Transverse colon (tissue), 4 donors: ENCODE measurements around the gene EXOSC1.

Experiments used
- EP300 ChIP-seq: sonication (generic); formaldehyde crosslinking; IDR thresholded peaks from one replicate; pipeline ENCODE4 v1.6.1; 2017; ENCODE audit warnings: antibody characterized with exemption, low read depth
- POLR2A ChIP-seq: fragments of 450-650 bp; IDR thresholded peaks from one replicate; pipeline ENCODE4 v1.6.1; 2016; ENCODE audit warnings: antibody characterized with exemption, mild to moderate bottlenecking, moderate library complexity
- POLR2AphosphoS5 ChIP-seq, 3 donors: sonication (generic); formaldehyde crosslinking; IDR thresholded peaks; one replicate each; pipeline ENCODE4 v1.6.1; 2016; ENCODE audit warnings: antibody characterized with exemption in 3 of 3
- TF ChIP-seq, protein P1 (sequence below), 5 experiments: fragments of 200-600 bp in 3 of 5; fragments of 450-650 bp in 2 of 5; sonication (generic) in 3 of 5; IDR thresholded peaks; 1 replicate in 2 of 5; 2 replicates in 3 of 5; pipeline ENCODE4 v1.5.1; 2016 to 2017; ENCODE audit warnings: antibody characterized with exemption in 5 of 5, inconsistent platforms in 3 of 5, mild to moderate bottlenecking in 2 of 5, moderate library complexity in 1 of 5

DNA sequence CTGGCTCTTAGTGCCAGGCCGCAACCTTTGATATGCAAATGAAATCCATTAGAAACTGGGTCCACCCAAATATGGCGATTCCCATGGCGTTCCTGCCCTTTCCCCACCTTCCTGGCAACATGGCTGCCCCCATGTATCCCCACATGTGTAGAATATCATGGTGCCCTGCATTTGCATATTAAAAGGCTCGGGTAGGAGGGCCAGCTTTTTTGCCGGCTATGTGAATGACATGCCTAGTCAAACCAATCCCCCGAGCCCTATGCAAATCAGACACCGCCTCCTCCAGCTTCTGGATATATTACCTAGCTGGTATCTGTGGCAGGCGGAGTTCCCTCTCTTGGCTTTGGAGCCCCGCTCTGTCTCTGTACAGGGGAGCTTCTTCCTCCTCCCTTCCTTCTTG, 34.1 kb upstream of the EXOSC1 start:
- TF ChIP-seq EP300 (no peak), POLR2A (no peak), POLR2AphosphoS5 (IDR thresholded peaks at IDR 0.05) (no peak)
- TF ChIP-seq, protein P1, sequence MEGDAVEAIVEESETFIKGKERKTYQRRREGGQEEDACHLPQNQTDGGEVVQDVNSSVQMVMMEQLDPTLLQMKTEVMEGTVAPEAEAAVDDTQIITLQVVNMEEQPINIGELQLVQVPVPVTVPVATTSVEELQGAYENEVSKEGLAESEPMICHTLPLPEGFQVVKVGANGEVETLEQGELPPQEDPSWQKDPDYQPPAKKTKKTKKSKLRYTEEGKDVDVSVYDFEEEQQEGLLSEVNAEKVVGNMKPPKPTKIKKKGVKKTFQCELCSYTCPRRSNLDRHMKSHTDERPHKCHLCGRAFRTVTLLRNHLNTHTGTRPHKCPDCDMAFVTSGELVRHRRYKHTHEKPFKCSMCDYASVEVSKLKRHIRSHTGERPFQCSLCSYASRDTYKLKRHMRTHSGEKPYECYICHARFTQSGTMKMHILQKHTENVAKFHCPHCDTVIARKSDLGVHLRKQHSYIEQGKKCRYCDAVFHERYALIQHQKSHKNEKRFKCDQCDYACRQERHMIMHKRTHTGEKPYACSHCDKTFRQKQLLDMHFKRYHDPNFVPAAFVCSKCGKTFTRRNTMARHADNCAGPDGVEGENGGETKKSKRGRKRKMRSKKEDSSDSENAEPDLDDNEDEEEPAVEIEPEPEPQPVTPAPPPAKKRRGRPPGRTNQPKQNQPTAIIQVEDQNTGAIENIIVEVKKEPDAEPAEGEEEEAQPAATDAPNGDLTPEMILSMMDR (IDR thresholded peaks at IDR 0.05): no peak
